ENCODE data around the gene SSR3.

- TF ChIP-seq POLR2A (IDR thresholded peaks at IDR 0.05) = no peak
- no peak for TF ChIP-seq CTCF (IDR thresholded peaks at IDR 0.05)
Observed at GRCh38 chr3:156583469-156583868, 28.6 kb upstream of the SSR3 start.
